GM19193 (cell line): ENCODE measurements around the gene LRP8.

Experiments used
- POLR2A ChIP-seq: IDR thresholded peaks from 4 replicates; pipeline ENCODE4 v1.6.1; 2011; ENCODE audit not compliant: insufficient read depth, insufficient read length; ENCODE audit errors: extremely low read depth

Gene LRP8

DNA sequence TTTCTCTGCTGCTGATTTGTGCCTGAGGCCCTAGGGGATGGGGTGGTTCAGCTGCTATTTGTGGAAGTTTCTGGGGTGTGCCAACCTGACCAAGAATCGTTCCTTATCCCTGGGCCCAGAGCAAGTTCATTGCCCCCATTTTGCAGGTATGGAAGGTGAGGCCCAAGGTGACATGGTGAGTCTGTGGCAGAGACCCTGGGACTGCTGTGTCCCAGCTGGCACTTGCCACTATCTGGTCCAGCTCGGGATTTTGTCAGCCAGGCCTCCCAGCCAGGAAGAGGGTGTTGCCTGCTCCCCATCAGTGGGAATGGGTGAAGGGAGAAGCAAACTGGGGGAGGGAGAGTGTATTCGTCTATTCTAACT, 18.9 kb upstream of the LRP8 start:
- TF ChIP-seq POLR2A = no peak

DNA sequence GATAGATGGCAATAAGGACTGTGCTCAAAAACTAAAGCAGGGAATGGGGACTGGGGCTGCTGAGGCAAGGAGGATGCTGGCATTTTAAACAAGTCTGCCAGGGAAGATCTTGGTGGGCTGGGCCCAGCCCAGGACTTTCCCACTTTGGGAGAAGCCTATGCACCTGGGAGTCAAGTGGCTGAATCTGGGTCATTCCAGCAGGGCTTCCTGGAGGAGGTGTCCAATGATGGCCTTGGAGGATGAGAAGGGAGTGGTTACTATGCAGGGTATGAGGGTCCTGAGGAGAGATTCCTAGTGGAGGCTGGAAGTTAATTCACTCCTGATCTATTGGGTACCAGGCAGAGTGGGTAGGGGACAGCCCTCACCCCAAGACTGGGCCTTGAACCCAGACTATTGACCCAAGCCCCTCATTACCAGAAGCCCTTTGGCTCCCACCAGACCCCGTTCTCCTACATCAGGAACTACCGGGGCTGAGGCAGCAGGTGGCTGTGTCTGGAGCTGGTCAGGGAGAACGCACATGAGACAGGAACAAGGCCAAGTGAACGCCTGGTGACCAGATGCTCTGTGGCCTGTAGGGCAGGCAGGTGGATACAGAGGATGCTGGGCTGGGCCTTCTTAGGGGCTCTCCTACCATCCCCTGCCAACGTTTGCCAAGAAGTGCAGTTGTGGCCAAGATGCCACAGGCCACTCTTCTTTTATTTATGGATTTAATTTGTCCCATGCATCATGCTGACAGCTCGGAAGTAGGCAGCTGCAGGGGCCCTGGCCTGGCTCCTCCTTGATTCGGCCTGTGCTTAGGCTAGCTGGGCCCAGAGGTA, 18.3 kb upstream of the LRP8 start:
- no peak for TF ChIP-seq POLR2A

DNA sequence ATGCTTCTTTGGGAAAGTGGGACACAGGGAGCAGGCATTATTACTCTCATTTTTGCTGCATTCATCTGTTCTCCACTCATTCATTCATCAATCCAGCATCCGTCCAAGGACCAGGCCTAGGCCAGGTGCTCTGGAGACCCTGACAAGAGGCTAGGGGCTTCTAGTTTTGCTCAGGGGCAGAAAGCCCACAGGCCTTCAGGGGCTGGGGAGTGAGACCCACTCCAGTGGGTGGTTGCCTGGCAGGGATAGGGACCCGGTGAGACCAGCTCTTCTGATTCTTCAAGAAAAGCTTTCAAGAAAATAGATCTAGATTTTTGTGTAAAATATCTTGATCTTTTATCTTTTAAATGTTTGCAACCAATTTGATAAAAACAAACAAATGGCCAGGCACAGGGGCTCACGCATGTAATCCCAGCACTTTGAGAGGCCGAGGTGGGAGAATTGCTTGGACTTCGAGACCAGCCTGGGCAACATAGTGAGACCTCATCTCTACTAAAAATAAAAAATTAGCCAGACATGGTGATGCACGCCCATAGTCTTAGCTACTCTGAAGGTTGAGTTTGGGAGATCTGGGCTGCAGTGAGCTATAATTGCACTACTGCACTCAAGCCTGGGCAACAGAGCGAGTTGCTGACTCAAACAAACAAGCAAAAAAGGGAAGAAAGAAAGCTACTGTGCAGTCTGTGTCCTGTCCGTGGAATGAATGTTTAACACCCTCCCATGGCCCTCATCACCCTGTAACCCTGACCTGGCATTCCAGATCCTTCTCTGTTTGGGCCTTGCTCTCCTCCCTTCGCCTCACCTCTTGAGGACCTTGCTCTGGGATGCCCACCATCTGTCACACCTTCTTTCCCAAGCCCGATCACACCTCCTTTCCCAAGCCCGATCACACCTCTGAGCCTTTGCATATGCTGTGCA, 17.3 kb upstream of the LRP8 start:
- no peak for TF ChIP-seq POLR2A

DNA sequence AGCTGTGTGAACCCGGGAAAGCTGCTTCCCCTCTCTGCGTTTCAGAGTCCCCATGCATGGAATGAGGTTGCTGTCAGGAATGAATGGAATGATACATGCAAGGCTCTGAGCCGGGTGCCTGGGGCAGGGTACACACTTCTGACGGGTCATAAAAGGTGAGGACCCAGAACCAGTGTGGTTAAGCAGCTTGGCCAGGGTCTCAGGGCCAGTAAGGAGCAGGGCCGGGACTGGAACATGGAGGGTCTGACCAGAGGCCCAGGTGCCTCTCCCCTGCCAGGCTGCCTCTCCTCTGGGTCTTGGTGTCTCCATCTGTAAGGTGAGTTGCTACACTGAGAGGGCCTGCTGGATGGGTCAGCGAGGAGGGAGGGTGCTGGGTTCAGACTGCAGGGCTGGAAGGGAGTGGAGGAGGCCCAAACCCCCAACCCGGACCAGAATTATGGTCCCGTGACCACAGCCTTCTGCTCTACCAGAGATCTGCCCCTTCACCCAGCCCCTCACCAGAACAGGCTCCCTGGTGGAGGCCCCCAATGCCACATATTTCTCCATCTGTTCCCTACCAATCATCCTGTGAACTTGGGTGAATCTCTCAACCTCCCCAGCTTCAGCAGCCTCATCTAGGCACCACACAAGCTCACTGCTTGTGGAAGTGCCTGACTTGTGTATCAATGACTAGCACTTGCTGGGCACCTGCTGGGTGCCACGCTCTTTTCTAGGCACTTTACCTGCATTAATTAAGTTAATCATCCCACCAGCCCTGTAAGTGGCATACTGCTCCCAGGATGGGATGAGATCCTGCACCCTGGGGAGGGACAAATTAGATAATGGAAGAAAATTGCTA, 16.2 kb upstream of the LRP8 start:
- no peak for TF ChIP-seq POLR2A

DNA sequence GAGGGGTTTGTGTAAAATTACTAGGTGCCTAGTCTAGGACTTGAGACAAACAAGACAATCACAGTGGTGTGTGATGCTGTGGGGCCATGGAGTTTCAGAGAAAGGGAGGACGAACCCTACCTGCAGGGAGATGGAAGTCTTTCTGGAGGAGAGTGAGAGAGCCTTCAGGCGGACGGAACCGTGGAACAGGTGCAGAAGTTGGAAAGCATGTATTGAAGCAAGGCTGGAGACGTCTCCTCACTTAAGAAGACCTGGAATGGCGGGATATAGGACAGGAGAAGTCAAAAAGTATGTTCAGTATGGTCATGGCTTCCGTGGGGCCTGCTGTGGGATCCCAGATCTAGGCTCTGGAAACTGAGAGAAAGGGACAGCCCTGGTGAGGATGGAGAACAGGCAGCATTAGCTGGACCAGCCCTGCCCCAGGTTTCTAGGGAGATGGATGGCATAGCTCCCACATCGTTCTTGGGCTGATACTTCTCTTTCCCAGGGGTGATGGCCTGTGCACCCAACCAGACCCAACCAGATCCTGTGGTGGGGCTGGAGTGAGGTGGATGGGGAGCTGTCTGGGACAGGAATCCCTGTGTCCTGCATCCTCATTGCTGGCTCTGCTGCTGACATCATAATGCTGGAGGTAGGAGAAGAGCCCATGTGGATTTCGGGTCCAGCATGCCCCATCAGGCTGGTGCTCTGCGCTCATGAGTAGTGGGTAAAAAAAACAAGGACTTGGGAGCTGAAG, 15.0 kb upstream of the LRP8 start:
- TF ChIP-seq POLR2A = no peak

DNA sequence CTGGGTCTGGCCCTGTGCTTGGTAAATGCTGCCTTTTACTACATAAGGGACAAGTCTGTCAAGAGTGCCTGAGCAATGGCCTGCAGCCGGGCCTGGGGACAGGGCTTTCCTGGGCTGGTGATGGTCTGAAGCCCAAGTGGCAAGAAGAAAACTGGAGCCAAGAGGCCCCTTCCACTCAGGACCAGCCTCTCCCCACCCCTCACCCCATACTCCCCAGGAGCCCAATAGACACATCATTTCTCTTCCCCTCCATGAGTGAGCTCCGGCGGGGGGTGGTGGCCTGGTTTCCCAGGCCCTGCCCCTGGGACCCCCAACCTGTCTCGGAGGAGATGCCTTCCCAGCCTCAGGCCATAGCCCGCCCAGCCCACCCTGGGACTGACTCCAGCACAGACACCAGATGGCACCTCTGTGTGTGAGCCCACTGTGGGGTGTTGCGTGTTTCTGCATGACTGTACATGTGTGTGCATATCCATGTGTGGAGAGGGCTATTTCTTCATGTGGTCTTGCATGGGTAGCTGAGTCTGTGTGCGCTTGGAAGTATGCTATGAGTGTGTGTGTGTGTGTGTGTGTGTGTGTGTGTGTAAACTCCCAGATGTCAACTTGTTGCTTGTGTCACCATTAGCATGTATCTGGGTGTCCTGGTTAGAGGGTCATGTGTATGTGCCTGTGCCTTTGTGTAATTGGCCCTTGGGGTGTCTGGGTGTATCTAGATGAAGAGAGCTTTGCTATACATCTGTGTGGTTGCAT, 14.3 kb upstream of the LRP8 start:
- TF ChIP-seq POLR2A = no peak

DNA sequence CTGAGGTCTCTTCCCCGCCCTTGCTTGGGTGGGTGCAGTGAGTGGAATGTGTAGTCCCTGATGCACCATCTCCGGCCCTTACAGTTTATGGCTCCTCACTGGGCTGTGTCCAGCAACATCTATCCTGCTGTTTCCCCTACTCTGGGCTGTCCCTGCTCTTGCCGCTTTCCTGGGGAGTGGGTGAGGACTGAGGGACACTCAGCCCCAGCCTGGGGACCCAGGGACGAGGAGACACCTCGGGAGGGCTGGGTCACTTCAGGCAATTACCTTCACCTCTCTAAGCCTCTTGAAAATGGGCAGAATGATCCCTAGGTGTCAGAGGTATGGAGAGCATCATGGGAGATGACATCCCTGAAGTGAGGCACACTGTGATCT, 13.6 kb upstream of the LRP8 start:
- no peak for TF ChIP-seq POLR2A

DNA sequence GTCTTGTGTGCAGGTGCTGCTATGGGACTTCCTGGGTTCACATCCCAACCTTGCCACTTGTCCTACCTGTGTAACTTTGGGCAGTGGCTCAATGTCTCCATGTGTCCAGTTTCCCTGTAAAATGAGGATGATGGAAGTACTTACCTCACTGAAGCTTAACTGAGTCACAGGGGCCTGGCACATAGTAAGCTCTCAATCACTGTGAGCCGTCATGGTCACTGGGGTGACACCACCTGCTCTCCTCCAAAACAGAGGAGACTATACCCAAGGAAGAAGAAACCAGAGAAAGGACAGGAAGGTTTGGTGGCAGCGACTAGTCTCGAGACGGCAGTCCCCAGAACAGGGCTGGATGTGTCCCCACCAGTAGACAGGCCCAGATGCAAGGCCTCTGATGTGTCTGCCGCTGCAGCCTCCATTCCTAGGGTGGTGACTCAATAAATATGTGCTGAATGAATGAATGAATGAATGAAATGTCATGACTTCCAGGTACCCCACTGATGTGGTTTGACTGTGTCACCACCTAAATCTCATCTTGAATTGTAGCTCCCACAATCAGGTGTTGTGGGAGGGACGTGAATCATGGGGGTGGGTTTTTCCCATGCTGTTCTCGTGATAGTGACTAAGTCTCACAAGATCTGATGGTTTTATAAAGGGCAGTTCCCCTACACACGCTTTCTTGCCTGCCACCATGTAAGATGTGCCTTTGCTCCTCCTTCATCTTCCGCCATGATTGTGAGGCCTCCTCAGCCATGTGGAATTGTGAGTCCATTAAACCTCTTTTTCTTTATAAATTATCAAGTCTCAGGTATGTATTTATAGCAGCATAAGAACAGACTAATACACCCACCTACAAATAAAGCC, 13.0 kb upstream of the LRP8 start:
- no peak for TF ChIP-seq POLR2A

DNA sequence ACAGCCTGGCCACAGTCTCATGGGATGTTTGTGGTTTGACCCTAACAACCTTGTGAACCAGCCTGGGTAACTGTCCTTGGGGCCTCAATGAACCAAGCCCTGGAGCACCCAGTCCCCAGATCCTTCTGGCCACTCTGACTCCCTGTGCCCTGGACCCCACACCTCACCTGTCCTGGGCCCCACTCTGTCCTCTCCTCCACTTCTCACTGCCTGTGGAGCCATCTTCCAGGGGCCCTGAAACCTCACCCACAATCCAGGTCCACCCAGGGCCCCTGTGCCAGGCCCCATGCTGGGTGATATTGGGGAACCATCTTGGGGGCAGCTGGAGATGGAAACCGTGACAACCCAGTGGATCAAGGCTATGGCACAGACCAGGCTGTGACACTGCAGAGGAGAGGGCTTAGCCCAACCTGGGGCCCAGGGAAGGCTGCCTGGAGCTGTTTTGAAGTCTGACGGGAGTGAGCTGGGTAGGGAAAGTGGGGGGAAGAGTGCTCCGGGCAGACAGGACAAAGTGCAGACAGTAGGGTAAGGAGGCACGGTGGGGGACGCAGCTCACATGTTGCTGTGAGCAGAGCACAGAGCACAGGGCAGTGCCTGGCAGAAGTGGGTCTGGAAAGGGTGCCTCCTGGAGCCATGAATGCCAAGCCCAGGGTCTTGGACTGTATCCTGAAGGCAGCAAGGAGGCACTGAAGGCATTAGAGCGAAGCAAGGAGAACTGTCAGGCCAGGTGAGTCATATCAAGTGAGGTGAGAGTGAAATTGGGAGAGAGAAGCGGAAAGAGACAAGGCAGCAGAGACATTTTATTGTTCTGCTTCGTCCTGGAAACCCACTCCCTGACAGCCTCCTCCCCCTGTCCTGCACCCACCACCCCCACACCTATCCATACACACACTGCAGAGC, 12.1 kb upstream of the LRP8 start:
- no peak for TF ChIP-seq POLR2A

DNA sequence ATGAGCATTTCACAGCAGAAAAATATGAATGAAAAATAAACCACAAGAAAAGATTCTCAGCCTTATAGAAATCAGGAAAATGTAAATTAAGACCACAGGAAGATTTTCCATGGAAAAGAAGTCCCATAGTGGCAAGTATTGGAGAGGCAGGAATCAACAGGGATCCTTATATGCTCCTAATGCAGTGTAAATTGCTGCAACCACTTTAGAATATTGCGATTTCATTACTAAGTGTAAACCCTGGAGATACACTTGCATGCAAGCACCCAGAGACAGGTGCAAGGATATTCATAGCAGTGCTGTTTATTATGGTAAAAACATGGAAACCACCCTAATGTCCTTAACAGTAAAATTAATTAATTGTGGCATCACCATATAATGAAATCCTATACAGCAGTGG, 10.6 kb upstream of the LRP8 start:
- TF ChIP-seq POLR2A = no peak

DNA sequence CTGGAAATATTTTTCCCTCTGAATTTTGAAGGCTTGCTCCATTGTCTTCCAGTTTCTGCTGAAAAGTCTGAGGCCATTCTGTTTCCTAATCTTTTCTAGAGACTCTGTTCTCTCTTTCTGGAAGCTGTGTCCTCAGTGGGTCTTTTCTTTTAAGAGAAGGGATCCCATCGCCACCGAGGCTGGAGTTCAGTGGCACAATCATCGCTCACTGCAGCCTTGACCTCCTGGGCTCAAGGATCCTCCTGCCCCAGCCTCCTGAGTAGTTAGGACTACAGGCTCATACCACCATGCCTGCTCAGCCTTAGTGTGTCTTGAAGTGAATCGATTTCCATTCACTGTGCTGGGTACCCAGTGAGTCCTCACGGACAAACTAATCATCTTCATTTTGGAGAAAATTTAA, 9.6 kb upstream of the LRP8 start:
- TF ChIP-seq POLR2A = no peak

DNA sequence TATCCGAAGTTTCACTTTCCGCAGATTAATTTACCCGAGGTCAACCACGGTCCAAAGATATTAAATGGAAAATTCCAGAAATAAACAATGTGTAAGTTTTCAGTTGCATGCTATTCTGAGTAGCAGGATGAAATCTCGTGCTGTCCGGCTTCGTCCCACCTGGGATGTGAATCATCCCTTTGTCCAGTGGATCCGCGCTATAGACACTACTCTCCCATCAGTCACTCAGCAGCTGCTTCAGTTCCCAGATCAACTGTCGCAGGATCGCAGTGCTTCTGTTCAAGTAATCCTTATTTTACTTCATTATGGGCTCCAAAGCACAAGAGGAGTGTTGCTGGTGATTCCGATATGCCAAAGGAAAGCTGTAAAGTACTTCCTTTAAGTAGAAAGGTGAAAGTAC, 8.3 kb upstream of the LRP8 start:
- no peak for TF ChIP-seq POLR2A
